ENCODE results near the gene CLEC18B.
A peak's percentile ranks its signal among the peaks of the same experiment; 100 is the strongest.
"Not testable (repeated sequence)": the region's sequence is repeated elsewhere in the genome, so short reads cannot be mapped to it uniquely, and the experiment has no call there.

CLEC18B gene

DNA sequence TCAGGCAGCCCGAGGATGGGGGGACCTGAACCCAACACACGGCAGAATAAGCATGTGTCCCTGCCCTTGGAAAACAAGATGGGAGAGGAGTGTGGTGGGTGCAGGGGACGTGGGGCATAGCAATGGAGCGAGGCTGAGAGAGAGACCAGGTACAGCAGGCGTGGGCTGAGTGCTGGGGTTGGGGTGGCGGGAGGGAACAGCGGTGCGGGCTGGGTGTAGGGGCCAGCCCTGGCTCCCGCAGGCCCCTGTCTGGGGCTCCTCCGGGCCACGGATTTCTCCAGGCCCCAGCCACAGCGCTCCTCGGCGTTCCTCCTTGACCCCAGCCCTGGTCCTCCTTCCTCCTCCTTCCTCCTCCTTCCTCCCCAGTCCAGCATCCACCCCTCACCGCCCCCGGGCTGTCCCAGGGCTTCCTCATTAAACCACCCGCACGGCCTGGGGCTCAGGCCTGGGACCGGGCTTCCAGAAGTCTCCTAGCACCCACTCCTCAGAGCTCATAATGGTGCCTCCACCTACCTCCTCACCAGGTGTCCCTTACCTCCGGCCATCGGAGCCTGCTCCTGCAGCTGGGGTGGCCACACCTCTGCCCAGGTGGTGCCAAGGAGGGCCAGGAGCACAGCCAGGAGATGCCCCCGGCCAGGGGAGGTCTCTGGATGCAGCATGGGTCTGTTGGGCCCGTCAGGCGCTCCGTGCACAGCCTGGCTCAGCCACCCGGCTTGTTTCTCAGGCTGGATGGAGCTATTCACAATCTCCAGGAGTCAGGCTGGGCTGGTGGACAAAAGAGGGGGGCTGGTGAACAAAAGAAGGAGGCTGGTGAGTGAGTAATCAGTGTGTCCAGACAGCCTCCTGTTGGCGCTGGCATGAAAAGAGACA is at the start of gene CLEC18B:
Gene CLEC18B (minus strand): TSS at position 867 of the 870 bp plus-strand sequence. CDS start 208 bp downstream, at position 659.
- not testable (repeated sequence) for DNase-seq

DNA sequence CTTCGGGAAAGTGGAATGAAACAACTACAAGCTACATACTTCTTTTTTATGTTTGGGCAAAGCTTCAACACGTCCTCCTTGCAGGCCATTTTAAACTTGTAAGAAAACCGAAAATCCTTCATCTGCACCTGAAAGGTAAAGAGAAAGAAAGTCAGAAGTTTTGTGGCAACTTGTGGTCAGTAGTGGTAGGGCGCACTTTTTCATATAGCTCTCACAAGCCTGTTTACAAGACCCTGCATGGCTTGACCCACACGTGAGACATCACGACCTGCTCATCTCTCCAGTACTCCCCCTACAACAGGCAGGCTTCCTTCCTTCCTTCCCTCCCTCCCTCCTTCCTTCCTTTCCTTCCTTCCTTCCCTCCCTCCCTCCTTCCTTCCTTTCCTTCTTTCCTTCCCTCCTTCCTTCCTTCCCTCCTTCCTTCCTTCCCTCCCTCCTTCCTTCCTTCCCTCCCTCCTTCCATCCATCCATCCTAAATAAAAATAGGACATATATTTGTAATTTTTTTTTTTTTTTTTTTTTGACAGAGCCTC is 48.7 kb upstream of the CLEC18B start:
- no peak for DNase-seq

DNA sequence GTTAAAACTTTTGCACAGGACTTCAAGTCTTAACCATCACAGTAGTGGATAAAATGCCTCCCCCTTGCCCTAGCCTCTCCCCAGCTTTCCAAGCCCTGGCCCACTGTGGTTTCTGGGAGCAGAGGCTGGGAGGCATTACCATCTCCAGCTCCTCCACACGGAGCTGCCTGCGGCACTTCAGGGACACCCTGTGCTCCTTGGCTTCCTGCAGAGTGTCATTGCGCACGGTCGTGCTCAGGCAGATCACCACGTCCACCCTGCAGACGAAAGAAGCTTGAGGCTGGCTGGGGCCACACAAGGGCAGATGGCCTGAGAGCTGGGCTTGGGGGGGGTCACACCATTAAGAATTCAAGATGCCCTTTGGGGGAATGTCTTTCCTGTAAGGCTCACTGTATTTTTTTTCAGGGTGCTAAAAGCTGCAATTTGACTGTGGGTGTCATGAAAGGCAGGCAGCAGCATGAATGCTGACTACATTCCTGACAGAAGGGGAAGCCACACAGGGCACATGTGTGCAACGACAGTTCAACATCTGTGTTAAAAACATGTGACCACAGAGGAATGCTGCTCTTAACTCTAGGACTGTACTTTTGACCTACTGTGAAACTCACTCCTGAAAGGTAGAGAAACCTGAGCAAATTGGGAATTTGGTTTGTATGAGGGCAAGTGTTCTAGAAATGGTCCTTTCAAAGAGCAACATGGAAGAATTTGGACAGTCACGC is 47.7 kb upstream of the CLEC18B start:
- DNase-seq, result no peak

DNA sequence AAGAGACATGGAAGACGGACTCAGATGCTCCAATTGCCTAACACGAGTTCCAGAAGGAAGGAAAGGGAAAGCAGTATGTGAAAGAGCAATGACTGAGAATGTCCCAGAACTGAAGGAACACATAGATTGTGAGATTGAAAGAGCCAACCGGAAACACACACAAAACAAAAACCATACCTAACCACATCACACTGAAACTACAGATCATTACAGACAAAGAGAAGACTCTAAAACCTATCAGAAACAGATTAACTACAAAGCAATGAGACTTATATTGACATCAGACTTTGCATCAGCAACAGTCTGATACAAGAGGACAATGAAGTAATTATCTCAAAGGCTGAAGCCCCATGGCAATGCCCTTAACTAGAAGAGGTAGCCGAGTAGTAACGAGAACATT is 45.6 kb upstream of the CLEC18B start:
- DNase-seq, result no peak

DNA sequence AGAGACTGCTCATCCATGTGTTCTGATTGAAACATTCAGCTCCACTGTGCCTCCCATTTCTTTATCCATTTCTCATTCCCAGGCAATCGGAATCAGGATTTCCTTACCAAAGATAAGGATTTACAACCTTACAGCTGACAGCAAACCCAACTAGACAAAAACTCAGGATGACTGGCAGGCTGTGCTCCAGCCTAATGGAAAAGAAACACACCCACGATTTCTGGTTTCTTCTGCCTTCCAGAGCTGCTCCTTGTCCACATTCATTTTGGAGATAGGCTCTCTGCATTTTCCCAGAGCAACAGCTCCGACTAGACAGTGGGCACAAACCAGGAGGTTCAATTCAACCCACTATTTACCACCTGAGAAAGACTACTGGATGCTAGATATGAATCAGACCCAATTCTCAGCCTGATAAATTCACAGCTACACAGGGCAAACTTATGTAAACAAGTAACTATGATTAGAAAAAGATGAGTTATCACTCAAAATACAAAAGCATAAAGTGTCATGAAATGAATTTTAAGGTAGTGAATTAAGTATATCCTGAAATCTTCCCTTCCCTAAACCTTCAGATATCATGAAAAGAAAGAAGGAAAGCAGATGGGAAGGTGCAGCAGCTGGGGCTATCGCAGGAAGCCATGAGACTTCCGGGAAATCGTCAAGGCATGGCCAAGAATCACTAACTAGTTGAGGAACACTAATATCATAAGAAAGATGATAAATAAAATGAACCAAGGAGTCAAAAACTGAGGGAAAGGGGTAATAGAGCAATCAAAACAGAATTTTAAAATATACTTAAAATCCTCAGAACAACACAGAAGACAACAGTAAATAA is 44.8 kb upstream of the CLEC18B start:
- no peak for DNase-seq

DNA sequence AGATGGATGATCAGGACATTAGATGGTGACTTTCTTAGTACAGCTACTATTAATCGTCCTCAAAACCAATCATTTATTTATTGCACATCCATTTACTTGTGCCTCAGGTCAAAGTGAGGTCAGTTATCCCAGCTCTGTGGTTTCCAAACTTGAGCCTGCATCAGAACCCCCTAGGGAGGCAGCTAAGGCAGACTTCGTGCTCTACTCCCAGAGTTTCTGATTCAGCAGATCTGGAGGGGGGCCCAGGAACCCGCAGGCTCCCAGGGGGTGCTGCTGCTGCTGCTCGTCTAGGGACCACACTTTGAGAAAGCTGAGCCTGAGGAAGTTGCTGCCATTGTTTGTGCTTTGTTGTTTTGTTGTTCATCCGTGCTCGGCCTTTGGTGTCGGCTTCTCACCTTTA is 44.0 kb upstream of the CLEC18B start:
- no peak for DNase-seq

DNA sequence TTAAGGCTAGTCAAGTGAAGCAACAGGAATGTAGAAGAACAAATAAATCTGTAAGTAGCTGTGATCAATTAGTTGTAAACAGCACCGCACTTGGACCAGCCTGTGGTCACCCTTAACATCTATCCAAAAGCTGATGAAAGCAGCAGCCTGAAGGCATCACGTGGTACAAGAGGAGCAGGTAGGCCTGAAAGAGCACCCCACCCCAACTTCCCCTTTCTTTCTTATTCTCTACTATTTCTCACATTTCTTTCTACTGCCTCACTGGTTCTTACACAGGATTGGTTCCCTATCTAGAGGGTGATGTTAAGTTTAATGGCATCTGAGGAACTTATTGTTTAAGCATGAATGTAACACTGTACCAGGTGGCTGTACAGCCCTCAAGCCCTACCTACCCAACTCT is 42.6 kb upstream of the CLEC18B start:
- no peak for DNase-seq

DNA sequence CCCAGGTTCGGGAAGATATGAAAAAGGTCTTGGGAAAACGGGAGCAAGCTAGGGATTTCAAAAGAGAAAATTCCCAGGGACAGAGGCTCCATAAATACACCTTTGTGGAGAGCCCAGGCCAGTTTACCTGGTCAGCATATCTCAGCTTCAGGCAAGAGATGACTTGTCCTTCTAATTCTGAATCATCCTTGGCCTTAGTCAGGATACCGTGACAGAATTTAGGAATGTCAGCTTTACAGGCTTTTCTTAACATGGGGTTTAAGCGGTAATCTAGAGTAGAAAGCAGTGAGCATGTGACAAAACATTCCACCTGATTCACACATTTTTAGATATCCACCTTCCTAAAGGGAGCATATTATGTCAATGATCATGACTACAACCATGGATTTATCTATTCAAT is 41.1 kb upstream of the CLEC18B start:
- no peak for DNase-seq

DNA sequence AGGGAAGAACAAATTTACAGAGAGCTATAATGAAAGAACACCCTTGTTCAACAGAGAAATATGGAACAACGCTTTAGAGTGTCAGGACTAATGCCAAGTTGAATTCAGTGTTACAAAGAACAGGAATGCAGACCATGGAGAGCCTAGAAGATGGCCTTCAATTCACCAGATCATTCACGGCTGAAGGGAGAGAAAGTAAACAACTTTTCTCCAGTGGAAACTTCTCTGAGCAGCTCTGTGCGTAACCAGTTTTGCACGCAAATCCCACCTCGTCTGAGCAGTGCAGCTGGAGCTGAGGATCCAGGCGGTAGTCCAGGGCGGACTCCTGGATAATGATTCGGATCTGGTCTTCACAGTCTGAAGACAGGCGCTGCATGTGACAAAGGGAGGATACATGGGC is 40.5 kb upstream of the CLEC18B start:
- DNase-seq, result no peak

DNA sequence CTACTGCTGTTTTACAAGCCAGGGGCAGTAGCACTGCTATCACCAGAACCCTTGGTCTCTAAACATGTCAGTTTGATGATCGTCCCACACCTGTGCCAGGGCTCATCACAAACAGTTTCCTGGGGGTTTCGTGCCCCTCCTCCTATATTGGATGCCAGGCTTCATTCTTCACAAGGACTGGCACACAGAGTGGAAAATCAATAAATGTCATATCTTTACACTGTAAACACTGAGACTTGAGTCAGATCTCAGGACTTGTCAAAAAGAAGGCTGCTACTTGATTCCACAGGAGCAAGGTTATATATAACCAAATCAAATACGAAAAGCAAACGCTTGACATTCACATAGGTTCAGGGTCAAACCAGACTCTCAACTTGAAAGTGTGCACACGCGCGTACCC is 39.3 kb upstream of the CLEC18B start:
- no peak for DNase-seq

DNA sequence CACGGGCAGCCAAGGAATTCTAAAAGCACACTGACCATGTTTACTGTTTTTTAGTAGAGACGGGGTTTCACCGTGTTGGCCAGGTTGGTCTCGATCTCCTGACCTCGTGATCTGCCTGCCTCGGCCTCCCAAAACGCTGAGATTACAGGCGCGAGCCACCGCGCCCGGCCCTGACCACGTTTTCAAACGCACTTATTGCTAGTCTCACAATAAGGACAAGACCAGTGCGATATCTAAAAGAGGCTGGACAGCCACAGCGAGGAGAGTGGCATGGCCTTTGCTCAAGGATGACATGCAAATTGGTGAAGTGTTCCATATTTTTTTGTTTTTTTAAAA is 35.0 kb upstream of the CLEC18B start:
- no peak for DNase-seq

DNA sequence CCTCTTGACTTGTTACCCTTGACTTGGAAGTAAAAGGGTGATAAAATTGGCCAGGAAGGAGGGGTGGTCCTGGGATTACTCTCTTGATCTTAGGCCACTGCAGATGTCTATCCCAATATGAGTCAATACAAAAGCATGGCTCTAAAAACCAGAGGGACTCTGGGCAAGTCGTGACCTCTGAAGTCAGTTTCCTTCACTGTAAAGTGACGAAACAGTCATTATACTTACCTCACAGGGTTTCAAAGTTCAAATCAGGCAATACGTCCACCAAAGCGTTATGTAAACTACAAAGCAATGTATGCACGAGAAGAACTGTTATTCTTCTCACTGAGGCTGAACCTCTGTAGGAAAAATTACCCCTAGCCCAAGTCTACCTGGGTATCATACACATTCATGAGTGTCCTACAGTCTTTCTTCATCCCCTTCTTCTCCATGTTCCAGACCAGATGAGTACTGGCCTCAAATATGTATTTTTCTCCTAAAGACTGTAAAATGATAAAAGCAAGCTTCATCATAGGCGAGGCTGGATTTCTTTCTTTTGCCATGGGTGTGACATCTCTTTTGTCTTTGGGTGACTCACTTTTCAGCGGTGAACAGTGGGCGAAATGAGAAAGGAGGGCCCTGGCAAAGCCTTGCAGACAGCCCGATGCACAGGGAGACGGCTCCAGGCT is 34.5 kb upstream of the CLEC18B start:
- no peak for DNase-seq

DNA sequence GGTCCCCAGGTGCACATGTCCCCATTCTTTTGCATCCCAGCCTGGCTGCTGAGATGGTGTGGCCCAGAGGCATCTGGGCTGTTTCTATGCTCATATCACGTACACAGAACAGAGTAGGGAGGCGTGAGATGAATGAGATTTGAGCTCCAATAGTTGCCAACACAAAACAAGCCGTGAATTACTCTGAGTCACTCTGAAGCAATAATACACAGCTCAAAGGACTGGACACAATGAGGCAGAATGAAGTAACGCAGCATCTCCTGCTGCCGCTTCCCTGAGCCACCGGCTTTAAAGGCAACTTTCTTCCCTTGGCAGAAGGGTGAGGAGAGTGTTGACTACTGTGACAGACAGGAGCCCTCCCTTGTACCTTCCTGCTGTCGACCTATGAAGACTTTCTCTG is 33.9 kb upstream of the CLEC18B start:
- no peak for DNase-seq

DNA sequence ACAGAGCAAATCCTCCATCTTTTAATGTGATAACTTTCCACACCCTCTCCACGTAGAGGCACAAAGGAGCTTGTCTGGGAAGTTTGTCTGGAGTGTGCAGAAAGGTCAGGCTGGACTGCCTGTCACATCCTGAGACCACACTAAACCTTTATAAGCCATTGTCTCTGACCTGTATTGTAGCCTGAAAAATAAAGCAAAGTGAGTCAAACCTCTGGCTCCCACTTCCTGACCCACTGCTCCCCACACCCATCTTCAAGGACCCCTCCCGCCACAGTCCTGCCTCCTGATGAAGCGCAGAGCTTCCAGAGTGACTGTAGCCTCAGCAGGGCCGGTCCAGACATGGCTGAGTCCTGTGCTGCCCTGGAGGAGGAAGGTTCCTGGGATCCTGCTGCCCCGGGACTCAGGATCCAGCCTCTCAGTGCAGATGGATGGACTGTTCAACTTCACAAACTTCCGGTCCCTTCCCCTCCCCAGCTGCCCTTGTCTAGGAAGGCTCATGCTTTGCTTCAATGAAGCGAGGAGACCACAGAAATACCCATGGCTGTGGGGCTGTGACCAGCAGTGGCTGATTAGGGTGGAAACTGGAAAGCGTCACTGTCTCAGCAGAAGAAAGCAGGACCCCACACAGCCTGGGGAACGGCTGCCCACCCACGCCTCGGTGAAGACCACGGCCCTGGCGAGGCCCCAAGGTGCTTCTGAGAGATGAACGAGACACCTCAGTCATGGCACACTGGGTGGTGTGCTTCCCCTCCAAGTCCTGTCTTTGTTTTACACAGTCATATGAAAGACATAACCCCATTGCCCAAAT is 30.9 kb upstream of the CLEC18B start:
- no peak for DNase-seq

DNA sequence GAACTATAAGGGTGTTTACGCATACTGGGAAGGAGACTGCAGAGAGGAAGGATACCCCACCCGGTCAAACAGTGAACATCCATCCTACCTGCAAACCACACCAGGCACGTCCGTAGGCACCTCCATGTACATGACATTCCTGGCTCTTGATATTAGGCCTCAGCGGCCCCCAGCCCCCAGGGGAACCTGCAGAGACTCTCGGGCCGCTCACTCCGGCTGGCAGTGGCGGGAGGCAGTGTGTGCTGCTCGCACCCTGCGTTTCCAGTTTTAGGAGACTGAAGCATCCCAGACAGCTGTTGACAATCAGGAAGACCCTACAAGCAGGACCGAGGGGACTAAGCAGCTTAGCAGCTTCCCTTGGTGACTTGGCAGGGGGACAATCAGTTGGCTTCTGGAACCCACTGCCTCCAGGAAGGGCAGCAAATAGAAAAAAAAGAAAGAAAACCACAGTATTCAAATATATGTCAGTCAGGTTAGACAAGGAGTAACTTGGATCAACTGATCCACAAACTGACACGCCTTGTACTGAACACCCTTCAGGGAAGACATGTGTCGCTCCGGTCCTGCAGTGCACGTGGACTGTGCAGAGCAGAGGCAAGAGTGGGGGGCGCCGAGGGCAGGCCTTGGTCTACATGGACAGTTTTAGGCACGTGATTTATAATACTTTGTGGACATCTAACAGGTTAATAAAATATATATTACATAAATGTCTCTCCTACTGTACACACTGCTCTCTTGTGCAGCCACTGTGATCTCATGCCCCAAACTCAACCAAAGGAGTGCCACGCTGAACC is 29.9 kb upstream of the CLEC18B start:
- DNase-seq, result no peak

DNA sequence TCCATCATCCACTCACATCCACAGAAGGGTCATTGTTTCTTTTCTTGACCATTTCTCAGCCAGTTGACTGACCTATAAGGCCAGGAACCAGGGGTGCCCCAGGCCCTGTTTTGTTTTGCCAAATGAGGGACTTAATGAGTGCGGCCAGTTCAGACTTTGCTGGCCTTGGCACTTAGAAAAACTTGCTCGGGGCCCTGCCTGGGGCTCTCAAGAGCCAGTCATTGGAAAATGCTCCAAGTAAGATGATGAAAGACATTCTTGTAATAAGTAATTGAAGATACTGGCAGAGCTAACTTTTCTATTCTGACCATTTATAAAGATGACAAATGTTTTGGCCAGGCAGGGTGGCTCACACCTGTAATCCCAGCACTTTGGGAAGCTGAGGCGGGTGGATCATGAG is 29.0 kb upstream of the CLEC18B start:
- no peak for DNase-seq

DNA sequence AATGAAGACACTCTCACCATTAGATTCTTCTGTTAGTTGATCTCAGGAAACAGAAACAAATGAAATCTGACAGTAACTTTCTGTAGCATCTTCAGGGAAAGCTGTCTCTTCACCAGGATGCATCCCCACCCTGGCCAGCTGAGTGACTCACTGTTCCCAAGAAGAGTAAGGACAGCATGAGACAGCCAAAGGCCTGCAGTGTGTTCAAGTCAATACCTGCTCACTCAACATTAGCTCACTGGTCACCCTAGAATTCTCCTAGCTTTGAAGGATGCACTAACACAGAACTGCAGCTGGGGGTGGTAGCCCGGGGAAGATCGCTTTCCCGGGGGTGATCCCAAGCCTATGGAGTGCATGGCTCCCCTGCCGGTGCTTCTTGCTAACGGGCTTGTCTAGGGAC is 28.2 kb upstream of the CLEC18B start:
- DNase-seq, result peak; percentile 9

DNA sequence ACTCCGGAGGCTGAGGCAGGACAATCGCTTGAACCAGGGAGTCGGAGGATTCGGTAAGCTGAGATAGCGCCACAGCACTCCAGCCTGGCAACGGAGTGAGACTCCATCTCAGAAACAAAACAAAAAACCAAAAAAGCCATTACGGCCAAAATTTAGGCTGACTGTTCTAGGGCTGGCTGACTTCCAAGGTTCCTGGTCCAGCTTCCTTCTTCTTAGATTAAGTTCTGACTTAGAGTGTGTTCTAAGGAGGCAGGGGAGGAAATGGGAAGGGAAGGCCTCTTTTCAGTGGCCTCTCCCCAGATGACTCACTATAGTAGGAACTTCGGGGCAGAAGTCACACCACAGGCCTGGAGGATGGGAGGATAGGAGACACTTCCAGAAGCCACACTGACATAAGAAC is 27.7 kb upstream of the CLEC18B start:
- DNase-seq, result peak; percentile 90

DNA sequence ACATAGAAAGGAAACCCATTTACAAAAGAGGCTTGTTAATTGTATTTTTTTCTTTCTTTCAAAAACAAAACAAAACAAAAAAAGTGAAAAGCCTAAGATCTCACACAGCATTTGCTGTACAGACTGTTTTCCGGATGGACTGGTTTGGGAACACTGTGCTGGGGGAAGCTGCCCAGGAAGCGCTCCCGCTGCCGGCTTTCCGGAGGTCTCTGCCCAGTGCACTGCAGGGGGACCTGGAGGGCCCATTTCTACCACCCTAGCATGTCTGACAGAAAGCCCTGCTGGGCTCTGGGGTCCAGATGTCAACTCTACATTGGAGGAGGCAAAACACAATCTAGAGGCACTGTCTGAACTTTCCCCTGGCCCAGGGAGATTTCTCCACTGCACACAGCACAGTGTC is 26.3 kb upstream of the CLEC18B start:
- no peak for DNase-seq

DNA sequence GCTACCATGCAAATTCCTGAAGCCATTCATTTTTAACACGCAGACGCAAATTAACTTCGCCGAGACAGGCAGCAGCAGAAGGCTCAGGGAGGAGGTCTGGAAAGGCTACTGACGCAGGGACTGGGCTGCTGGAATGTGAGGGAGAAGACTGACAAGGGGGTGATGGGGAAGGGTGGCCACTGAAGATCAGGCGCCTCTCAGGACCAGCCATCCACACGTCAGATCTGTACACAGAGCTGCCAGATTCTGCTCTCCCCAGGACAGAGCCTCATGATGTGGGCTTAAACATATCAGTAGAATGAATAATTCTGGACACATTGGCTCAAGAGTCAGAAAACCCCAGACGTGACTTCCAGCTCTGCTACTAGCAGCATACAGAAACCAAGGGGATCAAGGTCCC is 25.6 kb upstream of the CLEC18B start:
- no peak for DNase-seq

All from NCI-H226 (cell line).